Activated CD4-positive, alpha-beta T cell treated with anti-CD3 and anti-CD28 coated beads, Interleukin-2, amount 50 U/mL, for 48 hours (primary cell): Measurements from ENCODE around the gene PIH1D2.
"Not testable (repeated sequence)": the region's sequence is repeated elsewhere in the genome, so short reads cannot be mapped to it uniquely, and the experiment has no call there.

Source experiments
- DNase-seq, 2 experiments: peaks; one replicate each; pipeline ENCODE4 v3.0.0-alpha.2; 2020

Gene PIH1D2

DNA sequence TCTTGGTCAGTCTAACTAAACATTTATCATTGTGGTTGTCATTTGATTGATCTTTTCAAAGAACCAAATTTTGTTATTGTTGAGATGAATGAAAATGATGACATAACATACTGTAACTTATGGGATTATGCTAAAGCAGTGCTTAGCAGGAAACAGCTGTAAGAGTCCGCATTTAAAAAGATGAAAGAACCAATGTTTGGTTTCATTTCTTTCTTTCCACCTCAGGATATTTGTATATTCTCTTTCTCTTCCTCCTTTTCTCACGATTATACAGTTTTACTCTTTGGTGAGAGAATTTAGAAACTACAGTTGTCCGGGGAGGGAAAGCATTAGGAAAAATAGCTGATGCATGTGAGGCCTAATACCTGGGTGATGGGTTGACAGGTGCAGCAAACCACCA is 23.1 kb downstream of the PIH1D2 start:
- no peak for DNase-seq

- no peak for DNase-seq
These were observed 24.0 kb downstream of the PIH1D2 start for GRCh38 chr11:112049777-112050176.

DNA sequence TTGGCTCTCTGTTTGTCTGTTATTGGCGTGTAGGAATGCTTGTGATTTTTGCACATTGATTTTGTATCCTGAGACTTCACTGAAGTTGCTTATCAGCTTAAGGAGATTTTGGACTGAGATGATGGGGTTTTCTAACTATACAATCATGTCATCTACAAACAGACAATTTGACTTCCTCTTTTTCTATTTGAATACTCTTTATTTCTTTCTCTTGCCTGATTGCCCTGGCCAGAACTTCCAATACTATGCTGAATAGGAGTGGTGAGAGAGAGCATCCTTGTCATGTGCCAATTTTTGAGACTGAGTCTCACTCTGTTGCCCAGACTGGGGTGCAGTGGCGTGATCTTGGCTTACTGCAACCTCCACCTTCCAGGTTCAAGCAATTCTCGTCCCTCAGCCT is 25.6 kb downstream of the PIH1D2 start:
- not testable (repeated sequence) for DNase-seq

DNA sequence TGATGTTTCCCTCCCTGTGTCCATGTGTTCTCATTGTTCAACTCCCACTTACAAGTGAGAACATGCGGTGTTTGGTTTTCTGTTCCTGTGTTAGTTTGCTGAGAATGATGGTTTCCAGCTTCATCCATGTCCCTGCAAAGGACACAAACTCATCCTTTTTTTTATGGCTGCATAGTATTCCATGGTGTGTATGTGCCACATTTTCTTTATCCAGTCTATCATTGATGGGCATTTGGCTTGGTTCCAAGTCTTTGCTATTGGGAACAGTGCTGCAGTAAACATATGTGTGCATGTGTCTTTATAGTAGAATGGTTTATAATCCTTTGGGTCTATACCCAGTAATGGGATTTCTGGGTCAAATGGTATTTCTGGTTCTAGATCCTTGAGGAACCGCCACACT is 27.2 kb downstream of the PIH1D2 start:
- DNase-seq = not testable (repeated sequence)

DNA sequence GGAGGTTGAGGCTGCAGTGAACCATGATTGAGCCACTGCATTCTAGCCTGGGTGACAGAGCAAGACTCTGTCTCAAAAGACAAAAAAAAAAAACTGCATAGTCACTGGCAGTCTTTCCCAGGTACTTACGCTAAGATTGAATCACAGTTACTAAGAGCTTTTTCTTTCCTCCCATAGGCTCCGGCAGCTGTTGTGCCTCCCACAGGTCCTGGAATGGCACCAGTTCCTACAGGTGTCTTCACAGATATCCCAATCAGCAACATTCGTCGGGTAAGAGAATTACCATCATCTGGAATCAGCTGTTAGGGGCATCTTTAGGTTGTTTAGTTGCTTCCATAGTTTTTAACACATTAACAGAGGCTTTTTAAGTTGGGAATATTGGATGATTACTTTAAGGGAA is 28.9 kb downstream of the PIH1D2 start:
- no peak for DNase-seq

- DNase-seq = no peak
These were observed 30.9 kb downstream of the PIH1D2 start for GRCh38 chr11:112042961-112043304.

DNA sequence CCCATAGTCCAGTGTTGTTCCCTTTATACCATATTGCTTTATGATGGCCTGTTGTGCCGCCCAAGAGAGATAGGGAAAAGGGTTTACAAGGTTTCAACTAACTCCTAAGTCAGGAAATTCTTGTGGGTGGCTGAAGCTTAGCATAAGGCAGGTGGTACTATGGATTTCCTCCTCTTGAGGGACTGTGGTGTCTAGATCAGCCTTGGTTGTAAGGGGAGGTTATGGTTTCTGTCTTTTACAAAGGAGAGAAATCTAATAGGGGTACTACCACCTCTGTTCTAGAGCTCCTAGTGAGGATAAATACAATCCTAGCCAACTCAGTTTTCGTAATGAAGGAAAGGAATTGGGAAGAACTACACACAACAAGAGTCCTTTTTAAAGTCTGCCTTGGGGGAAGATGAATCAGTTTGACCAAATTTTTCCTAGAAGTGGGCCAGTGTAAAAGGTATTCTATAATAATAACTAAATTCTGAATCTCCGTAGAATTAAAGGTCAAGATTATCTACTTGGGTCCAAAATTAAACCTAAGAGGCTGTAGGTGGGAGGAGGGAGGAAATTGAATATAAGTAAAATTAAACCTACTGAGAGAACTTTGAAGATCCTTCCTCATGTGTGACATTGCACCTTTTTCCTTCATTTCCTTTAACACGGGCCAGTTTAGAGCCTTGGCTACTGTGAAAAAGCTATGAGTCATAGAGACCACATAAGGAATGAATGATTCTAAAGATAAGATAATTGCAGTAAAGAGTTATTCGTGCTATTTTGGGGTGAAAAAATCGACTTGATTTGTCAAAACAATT is 31.5 kb downstream of the PIH1D2 start:
- DNase-seq = no peak

- DNase-seq = no peak
These were observed 36.3 kb downstream of the PIH1D2 start for GRCh38 chr11:112037527-112037926.

DNA sequence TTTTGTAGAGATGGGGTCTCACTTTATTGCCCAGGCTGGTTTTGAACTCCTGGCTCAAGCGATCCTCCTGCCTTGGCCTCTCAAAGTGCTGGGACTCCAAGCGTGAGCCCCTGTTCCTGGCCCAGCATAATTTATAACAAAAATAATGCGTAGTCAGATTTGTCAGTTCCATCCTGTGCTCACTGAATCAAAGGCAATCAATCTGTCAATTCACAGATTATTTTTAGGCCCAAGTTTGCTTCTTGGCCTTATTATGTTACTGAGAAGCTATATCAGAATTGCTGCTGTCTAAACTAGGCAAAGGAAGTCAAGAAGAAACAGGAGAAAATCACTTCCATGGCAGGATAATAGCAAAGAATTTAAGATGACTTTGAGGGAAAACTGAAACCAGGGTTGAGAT is 39.9 kb downstream of the PIH1D2 start:
- no peak for DNase-seq

- DNase-seq = no peak
These were observed 44.4 kb downstream of the PIH1D2 start for GRCh38 chr11:112029460-112029859.

- DNase-seq = not testable (repeated sequence)
These were observed 46.9 kb downstream of the PIH1D2 start for GRCh38 chr11:112026784-112027410.

- no peak for DNase-seq
These were observed 48.1 kb downstream of the PIH1D2 start for GRCh38 chr11:112025707-112026106.

GRCh38 chr11:112024773-112025678 is 48.8 kb downstream of the PIH1D2 start, which contains the start of gene DLAT:
TSS of gene DLAT (plus strand) at chr11:112025408. CDS start at chr11:112025473, 65 bp downstream.
- DNase-seq = peak; percentile 88 to 91

GRCh38 chr11:112024178-112024772 is 49.5 kb downstream of the PIH1D2 start:
- DNase-seq = peak in 1 of 2 experiments; percentile 10

GRCh38 chr11:112023104-112023503 is 50.7 kb downstream of the PIH1D2 start:
- no peak for DNase-seq

DNA sequence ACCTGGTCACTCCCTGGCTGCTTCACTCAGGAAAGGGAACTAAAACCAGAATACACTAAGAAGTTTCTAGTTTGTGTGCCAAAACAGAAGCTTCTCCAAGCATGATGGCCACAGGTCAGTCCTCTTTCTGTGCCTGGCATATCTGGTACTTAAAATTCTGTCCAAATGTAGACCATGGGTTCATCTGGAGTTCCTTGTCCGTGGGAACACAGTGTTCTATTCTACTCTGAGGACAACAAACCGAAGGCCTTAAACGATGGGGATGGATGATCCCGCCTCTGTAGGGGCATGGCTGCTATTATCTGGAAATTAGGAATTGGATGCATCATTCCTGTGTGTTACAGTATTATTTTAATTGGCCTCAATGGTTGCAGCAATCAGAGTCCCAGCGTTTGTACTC is 54.8 kb downstream of the PIH1D2 start:
- DNase-seq = no peak
